Aorta (tissue), 5 donors: ENCODE data around the gene MCF2L. TPM values are rescaled to one million over a fixed set of nuclear protein-coding genes. Genes with fewer than 3 reads are reported as not detected.

Experiments used
- ATAC-seq: fragments of 200-7000 bp; cut with Tn5 transposase; one replicate; pipeline ENCODE4 v1.9.1; 2022; ENCODE audit warnings: moderate library complexity; ENCODE audit not compliant: low FRiP score
- DNase-seq, 2 donors: peaks; one replicate each; pipeline ENCODE4 v3.0.0-alpha.2; 2020
- H3K27ac ChIP-seq, 2 donors: one replicate each; pipeline ENCODE4 v1.5.1; 2013; ENCODE audit warnings: low read length in 2 of 2, mild to moderate bottlenecking in 2 of 2, moderate library complexity in 2 of 2, control low read depth in 1 of 2, inconsistent platforms in 1 of 2, low read depth in 1 of 2
- H3K27me3 ChIP-seq, 2 donors: one replicate each; pipeline ENCODE4 v1.6.1; 2013; ENCODE audit warnings: control low read depth in 1 of 2, low read length in 1 of 2, mild to moderate bottlenecking in 1 of 2, moderate library complexity in 1 of 2; ENCODE audit not compliant: insufficient read depth in 2 of 2, control insufficient read depth in 1 of 2
- H3K36me3 ChIP-seq, 2 donors: one replicate each; pipeline ENCODE4 v1.6.1; 2013; ENCODE audit warnings: control low read depth in 1 of 2, low read length in 1 of 2, mild to moderate bottlenecking in 1 of 2; ENCODE audit not compliant: insufficient read depth in 2 of 2, control insufficient read depth in 1 of 2
- H3K4me1 ChIP-seq, 2 donors: one replicate each; pipeline ENCODE4 v1.6.1; 2013; ENCODE audit warnings: low read length in 2 of 2, control low read depth in 1 of 2, mild to moderate bottlenecking in 1 of 2, moderate library complexity in 1 of 2; ENCODE audit not compliant: insufficient read depth in 2 of 2, control insufficient read depth in 1 of 2
- H3K4me3 ChIP-seq, 2 donors: one replicate each; pipeline ENCODE4 v1.5.1; 2013; ENCODE audit warnings: low read length in 2 of 2, control low read depth in 1 of 2, mild to moderate bottlenecking in 1 of 2
- H3K9me3 ChIP-seq: one replicate; pipeline ENCODE4 v1.6.1; 2013; ENCODE audit warnings: mild to moderate bottlenecking, low read length; ENCODE audit not compliant: control insufficient read depth
- WGBS, 2 donors: extraction: QIAGEN DNeasy Blood & Tissue Kit; methylation state at CpG; one replicate each; pipeline ENCODE4 v1.1.7; 2013; 5-methylcytosine and 5-hydroxymethylcytosine counted together
- intact Hi-C, 2 donors: fragments of 100-400 bp; cut with DNase I; formaldehyde crosslinking; loops; one replicate each; pipeline versions ENCODE4 v1.14.2 to v1.15.0; 2022
- polyA plus RNA-seq, 2 donors: library from polyadenylated mRNA; stranded (reverse); fragments of 200-250 nt; gene quantifications; one replicate each; pipeline ENCODE4 v1.2.3, GENCODE V29; 2013
- total RNA-seq, 2 donors: library from RNA; stranded (reverse); fragmentation: NEBNext Ultra II Directional; extraction: Animal tissue kit (Norgen Biotek cat#: 25700); gene quantifications; one replicate each; pipeline ENCODE4 v1.2.1, GENCODE V29; 2021
- donor health status: healthy with polysubstance abuse.
- donor health status: Bipolar disorder and iron deficiency.
- donor health status: DM: no; HTN: no; CAD: no.
- donor health status: DM: no; HTN: no; CAD: no.
- donor health status: DM: yes; HTN: yes; CAD: no.

Gene MCF2L
- total and polyA plus RNA-seq, 4 donors = 3.2 to 73.3 (median 27.6) TPM

GRCh38 chr13:112986946-112987681 is 18.1 kb downstream of the MCF2L start:
- H3K4me1 ChIP-seq = no peaks in the 10 kb centered on the region
- no peaks in the 10 kb centered on the region for H3K27me3 ChIP-seq
- intact Hi-C loops = no loop called here
- no peak overlapping the region for H3K4me3 ChIP-seq
- ATAC-seq = no peak
- H3K9me3 ChIP-seq = no peaks in the 10 kb centered on the region
- no peak for DNase-seq
- 79 to 81% methylated on average over 28 to 29 of the region's 29 CpGs for WGBS, 2 donors
- H3K27ac ChIP-seq = no peak overlapping the region
- H3K36me3 ChIP-seq = no peaks in the 10 kb centered on the region

- Histone ChIP-seq H3K9me3 (no peaks in the 10 kb centered on the region), H3K4me3 (no peak overlapping the region), H3K27me3 (no peaks in the 10 kb centered on the region), H3K27ac (no peak overlapping the region), H3K4me1 (no peaks in the 10 kb centered on the region), H3K36me3 (no peaks in the 10 kb centered on the region)
- intact Hi-C loops = no loop called here
- ATAC-seq (no peak), DNase-seq (no peak)
- 87 to 92% methylated on average over 7 of the region's 7 CpGs for WGBS, 2 donors
Observed at GRCh38 chr13:112987682-112988024, 18.6 kb downstream of the MCF2L start.

GRCh38 chr13:112990783-112991182 is 21.8 kb downstream of the MCF2L start:
- 72 to 78% methylated on average over 8 of the region's 8 CpGs for WGBS, 2 donors
- intact Hi-C loops = no loop called here
- Histone ChIP-seq H3K4me3 (no peak overlapping the region), H3K27me3 (no peaks in the 10 kb centered on the region), H3K27ac (no peak overlapping the region), H3K9me3 (no peaks in the 10 kb centered on the region), H3K4me1 (no peaks in the 10 kb centered on the region), H3K36me3 (no peaks in the 10 kb centered on the region)
- DNase-seq (no peak), ATAC-seq (no peak)

GRCh38 chr13:112991609-112992008 is 22.6 kb downstream of the MCF2L start:
- no peaks in the 10 kb centered on the region for H3K27me3 ChIP-seq
- H3K9me3 ChIP-seq = no peaks in the 10 kb centered on the region
- H3K36me3 ChIP-seq = no peaks in the 10 kb centered on the region
- DNase-seq = no peak
- ATAC-seq = no peak
- H3K4me3 ChIP-seq = no peak overlapping the region
- WGBS, 2 donors = 55 to 62% methylated on average over 6 of the region's 6 CpGs
- intact Hi-C loops = no loop called here
- no peak overlapping the region for H3K27ac ChIP-seq
- no peaks in the 10 kb centered on the region for H3K4me1 ChIP-seq

- H3K27ac ChIP-seq = no peak overlapping the region
- no peaks in the 10 kb centered on the region for H3K9me3 ChIP-seq
- intact Hi-C loops = no loop called here
- 81 to 86% methylated on average over 31 of the region's 31 CpGs for WGBS, 2 donors
- no peaks in the 10 kb centered on the region for H3K27me3 ChIP-seq
- no peaks in the 10 kb centered on the region for H3K36me3 ChIP-seq
- DNase-seq = no peak
- no peak for ATAC-seq
- H3K4me3 ChIP-seq = no peak overlapping the region
- H3K4me1 ChIP-seq = no peaks in the 10 kb centered on the region
Observed at GRCh38 chr13:112992931-112993680, 24.1 kb downstream of the MCF2L start.

GRCh38 chr13:112994084-112994780 is 25.2 kb downstream of the MCF2L start:
- H3K4me1 ChIP-seq = no peaks in the 10 kb centered on the region
- DNase-seq = no peak
- intact Hi-C loops = no loop called here
- 83 to 85% methylated on average over 46 of the region's 46 CpGs for WGBS, 2 donors
- no peak overlapping the region for H3K27ac ChIP-seq
- no peaks in the 10 kb centered on the region for H3K9me3 ChIP-seq
- H3K36me3 ChIP-seq = no peaks in the 10 kb centered on the region
- ATAC-seq = no peak
- no peak overlapping the region for H3K4me3 ChIP-seq
- no peaks in the 10 kb centered on the region for H3K27me3 ChIP-seq

- DNase-seq (no peak), ATAC-seq (no peak)
- 86 to 91% methylated on average over 33 to 34 of the region's 34 CpGs for WGBS, 2 donors
Observed at GRCh38 chr13:112994781-112995355, 25.9 kb downstream of the MCF2L start.

GRCh38 chr13:112995395-112996191 is 26.6 kb downstream of the MCF2L start:
- DNase-seq = no peak
- Histone ChIP-seq H3K36me3 (no peaks in the 10 kb centered on the region), H3K27ac (no peak overlapping the region), H3K9me3 (no peaks in the 10 kb centered on the region), H3K27me3 (no peaks in the 10 kb centered on the region), H3K4me3 (no peak overlapping the region), H3K4me1 (no peaks in the 10 kb centered on the region)
- intact Hi-C loops = no loop called here
- no peak for ATAC-seq
- WGBS, 2 donors = 57 to 67% methylated on average over 27 of the region's 27 CpGs

More at GRCh38 chr13:112994781-112995355, 25.9 kb downstream of the MCF2L start:
- Histone ChIP-seq H3K27me3 (no peaks in the 10 kb centered on the region), H3K9me3 (no peaks in the 10 kb centered on the region), H3K27ac (no peak overlapping the region), H3K4me1 (no peaks in the 10 kb centered on the region), H3K4me3 (no peak overlapping the region), H3K36me3 (no peaks in the 10 kb centered on the region)
- intact Hi-C loops = no loop called here
